HepG2 (cell line): Measurements from ENCODE around the gene SERPIND1. TPM values are rescaled to one million over a fixed set of nuclear protein-coding genes. Genes with fewer than 3 reads are reported as not detected.
A peak's percentile ranks its signal among the peaks of the same experiment; 100 is the strongest.

Experiments
- CBX2 ChIP-seq, 2 experiments: fragments of 200-600 bp in 1 of 2; sonication (generic); formaldehyde crosslinking in 1 of 2; IDR thresholded peaks; 2 replicates each; pipeline versions ENCODE4 v1.7.0 to v1.8.1; 2018 to 2022; ENCODE audit warnings: low read depth in 2 of 2, low read length in 1 of 2, mild to moderate bottlenecking in 1 of 2, missing genetic modification reagents in 1 of 2
- EED ChIP-seq: sonication (generic); formaldehyde crosslinking; IDR thresholded peaks from 2 replicates; pipeline ENCODE4 v1.5.0; 2020; ENCODE audit warnings: mild to moderate bottlenecking, missing genetic modification reagents
- GTF3A ChIP-seq: sonication (generic); formaldehyde crosslinking; conservative IDR thresholded peaks from 2 replicates; pipeline ENCODE4 v1.4.0; 2020; ENCODE audit warnings: mild to moderate bottlenecking, missing genetic modification reagents
- MAZ ChIP-seq, 2 experiments: sonication (generic) in 1 of 2; formaldehyde crosslinking in 1 of 2; IDR thresholded peaks; 2 replicates each; pipeline versions ENCODE4 v1.5.0 to v1.6.1; 2012 to 2020; ENCODE audit warnings: low read depth in 2 of 2, mild to moderate bottlenecking in 2 of 2, borderline replicate concordance in 1 of 2, improper control_type of control experiment in 1 of 2, low read length in 1 of 2, missing genetic modification reagents in 1 of 2, moderate library complexity in 1 of 2
- NFIB ChIP-seq: sonication (generic); formaldehyde crosslinking; IDR thresholded peaks from 2 replicates; pipeline ENCODE4 v1.9.0; 2021; ENCODE audit warnings: missing genetic modification reagents, mild to moderate bottlenecking, borderline replicate concordance
- TFDP1 ChIP-seq: IDR thresholded peaks from 2 replicates; pipeline ENCODE4 v1.6.1; 2016; ENCODE audit warnings: missing compliant biosample characterization, missing genetic modification reagents, borderline replicate concordance
- THAP7 ChIP-seq: sonication (generic); formaldehyde crosslinking; IDR thresholded peaks from 2 replicates; pipeline ENCODE4 v1.8.1; 2023; ENCODE audit warnings: mild to moderate bottlenecking, missing genetic modification reagents
- ZNF124 ChIP-seq: sonication (generic); formaldehyde crosslinking; IDR thresholded peaks from 2 replicates; pipeline ENCODE4 v1.4.0; 2020; ENCODE audit warnings: missing genetic modification reagents
- ZNF3 ChIP-seq: IDR thresholded peaks from 2 replicates; pipeline ENCODE4 v1.7.0; 2017; ENCODE audit warnings: inconsistent platforms
- ZNF670 ChIP-seq: sonication (generic); formaldehyde crosslinking; IDR thresholded peaks from 2 replicates; pipeline ENCODE4 v1.8.0; 2022; ENCODE audit warnings: mild to moderate bottlenecking, missing genetic modification reagents, borderline replicate concordance
- polyA plus RNA-seq, 8 experiments: library from polyadenylated mRNA; depleted of rRNA in 3 of 8; stranded (reverse) in 7 of 8; unstranded in 1 of 8; fragments of >200 nt; fragmentation: Illumina TruSeq in 4 of 8; extraction: Trizol in 4 of 8; gene quantifications; 2 replicates each; pipeline versions ENCODE4 v1.2.1 to v1.2.3, GENCODE V29; 2011 to 2016; ENCODE audit warnings: low read depth in 4 of 8, missing spikeins in 1 of 8, mixed read lengths in 1 of 8; ENCODE audit not compliant: insufficient read depth in 1 of 8
- total RNA-seq, 5 experiments: library from RNA; depleted of rRNA; stranded (reverse); fragments of >200 nt; fragmentation: Illumina TruSeq; extraction: Trizol; gene quantifications; 2 replicates each; pipeline ENCODE4 v1.2.3, GENCODE V29; 2016; ENCODE audit warnings: low read depth in 1 of 5
- TF ChIP-seq, protein P1 (sequence below): sonication (generic); formaldehyde crosslinking; IDR thresholded peaks from 2 replicates; pipeline ENCODE4 v1.9.0; 2021; ENCODE audit warnings: missing genetic modification reagents, borderline replicate concordance
- TF ChIP-seq, protein P2 (sequence below): sonication (generic); formaldehyde crosslinking; IDR thresholded peaks from 2 replicates; pipeline ENCODE4 v1.5.1; 2020; ENCODE audit warnings: missing genetic modification reagents, mild to moderate bottlenecking, borderline replicate concordance
- TF ChIP-seq, protein P3 (sequence below): sonication (generic); formaldehyde crosslinking; IDR thresholded peaks from 2 replicates; pipeline ENCODE4 v1.4.0; 2020; ENCODE audit warnings: missing genetic modification reagents
- TF ChIP-seq, protein P4 (sequence below), 2 experiments: IDR thresholded peaks; 2 replicates each; pipeline ENCODE4 v1.6.1; 2011 to 2012; ENCODE audit warnings: low read length in 2 of 2, borderline replicate concordance in 1 of 2, low read depth in 1 of 2, mild to moderate bottlenecking in 1 of 2, moderate library complexity in 1 of 2

The SERPIND1 gene
- total and polyA plus RNA-seq, 2 of the 13 experiments (the other 11 are each of a cell fraction or from before 2014, with no cell fraction given), result 111 to 350 TPM

DNA sequence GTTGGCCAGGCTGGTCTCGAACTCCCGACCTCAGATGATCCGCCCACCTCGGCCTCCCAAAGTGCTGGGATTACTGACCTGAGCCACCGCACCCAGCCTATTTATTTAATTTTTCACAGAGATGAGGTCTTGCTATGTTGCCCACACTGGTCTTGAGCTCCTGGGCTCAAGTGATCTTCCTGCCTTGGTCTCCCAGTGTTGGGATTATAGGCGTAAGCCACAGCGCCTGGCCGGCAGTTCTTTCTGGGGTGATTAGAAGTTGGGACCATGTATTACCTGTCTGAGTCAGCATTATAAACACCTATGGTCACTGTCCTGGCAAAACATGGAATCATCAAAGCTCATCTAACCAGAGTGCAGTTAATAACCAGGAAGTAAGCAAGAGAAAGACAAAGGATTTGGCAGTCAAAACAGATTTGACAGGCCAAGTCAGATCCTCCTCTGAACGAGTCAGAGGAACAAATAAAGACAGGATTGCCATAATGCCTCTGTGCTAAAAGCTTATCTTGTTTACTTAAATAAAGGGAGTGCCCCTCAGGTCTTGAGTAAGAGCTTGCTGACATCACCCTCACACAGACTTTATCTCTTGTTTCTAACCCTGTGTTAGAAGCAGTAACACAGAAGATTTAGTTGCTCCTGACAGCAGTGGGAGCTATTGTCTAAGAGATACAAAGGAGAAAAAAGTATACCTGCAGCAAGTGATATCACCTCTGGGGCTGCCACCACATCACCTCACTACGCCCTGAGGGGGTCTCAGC is 3.7 kb downstream of the SERPIND1 start (continued):
- TF ChIP-seq TFDP1 (CRISPR knock-in tag), result peak; percentile 26; the same call in 1 of the 2 replicates
- 0 out of 2 replicates have a peak, but pooled peaks have one; percentile 36 for TF ChIP-seq ZNF670 (CRISPR knock-in tag)
- TF ChIP-seq ZNF124 (CRISPR knock-in tag), result 0 out of 2 replicates have a peak, but pooled peaks have one; percentile 37
- 0 out of 2 replicates have a peak, but pooled peaks have one; percentile 17 for TF ChIP-seq ZNF3 (CRISPR knock-in tag)
- no peak for TF ChIP-seq EED (CRISPR knock-in tag)
- TF ChIP-seq, protein P1, sequence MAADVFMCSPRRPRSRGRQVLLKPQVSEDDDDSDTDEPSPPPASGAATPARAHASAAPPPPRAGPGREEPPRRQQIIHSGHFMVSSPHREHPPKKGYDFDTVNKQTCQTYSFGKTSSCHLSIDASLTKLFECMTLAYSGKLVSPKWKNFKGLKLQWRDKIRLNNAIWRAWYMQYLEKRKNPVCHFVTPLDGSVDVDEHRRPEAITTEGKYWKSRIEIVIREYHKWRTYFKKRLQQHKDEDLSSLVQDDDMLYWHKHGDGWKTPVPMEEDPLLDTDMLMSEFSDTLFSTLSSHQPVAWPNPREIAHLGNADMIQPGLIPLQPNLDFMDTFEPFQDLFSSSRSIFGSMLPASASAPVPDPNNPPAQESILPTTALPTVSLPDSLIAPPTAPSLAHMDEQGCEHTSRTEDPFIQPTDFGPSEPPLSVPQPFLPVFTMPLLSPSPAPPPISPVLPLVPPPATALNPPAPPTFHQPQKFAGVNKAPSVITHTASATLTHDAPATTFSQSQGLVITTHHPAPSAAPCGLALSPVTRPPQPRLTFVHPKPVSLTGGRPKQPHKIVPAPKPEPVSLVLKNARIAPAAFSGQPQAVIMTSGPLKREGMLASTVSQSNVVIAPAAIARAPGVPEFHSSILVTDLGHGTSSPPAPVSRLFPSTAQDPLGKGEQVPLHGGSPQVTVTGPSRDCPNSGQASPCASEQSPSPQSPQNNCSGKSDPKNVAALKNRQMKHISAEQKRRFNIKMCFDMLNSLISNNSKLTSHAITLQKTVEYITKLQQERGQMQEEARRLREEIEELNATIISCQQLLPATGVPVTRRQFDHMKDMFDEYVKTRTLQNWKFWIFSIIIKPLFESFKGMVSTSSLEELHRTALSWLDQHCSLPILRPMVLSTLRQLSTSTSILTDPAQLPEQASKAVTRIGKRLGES (CRISPR knock-in tag), result no peak
- TF ChIP-seq CBX2 (IDR thresholded peaks at IDR 0.05; ENCODE audit: low read depth, low read length), result no peak
- no peak for TF ChIP-seq CBX2 (CRISPR knock-in tag; IDR thresholded peaks at IDR 0.05; ENCODE audit: low read depth)
- TF ChIP-seq, protein P2, sequence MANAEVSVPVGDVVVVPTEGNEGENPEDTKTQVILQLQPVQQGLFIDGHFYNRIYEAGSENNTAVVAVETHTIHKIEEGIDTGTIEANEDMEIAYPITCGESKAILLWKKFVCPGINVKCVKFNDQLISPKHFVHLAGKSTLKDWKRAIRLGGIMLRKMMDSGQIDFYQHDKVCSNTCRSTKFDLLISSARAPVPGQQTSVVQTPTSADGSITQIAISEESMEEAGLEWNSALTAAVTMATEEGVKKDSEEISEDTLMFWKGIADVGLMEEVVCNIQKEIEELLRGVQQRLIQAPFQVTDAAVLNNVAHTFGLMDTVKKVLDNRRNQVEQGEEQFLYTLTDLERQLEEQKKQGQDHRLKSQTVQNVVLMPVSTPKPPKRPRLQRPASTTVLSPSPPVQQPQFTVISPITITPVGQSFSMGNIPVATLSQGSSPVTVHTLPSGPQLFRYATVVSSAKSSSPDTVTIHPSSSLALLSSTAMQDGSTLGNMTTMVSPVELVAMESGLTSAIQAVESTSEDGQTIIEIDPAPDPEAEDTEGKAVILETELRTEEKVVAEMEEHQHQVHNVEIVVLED (CRISPR knock-in tag), result no peak; the same call in 1 of the 2 replicates
- no peak for TF ChIP-seq NFIB
- TF ChIP-seq THAP7, result 0 out of 2 replicates have a peak, but pooled peaks have one; percentile 60
- TF ChIP-seq, protein P3, sequence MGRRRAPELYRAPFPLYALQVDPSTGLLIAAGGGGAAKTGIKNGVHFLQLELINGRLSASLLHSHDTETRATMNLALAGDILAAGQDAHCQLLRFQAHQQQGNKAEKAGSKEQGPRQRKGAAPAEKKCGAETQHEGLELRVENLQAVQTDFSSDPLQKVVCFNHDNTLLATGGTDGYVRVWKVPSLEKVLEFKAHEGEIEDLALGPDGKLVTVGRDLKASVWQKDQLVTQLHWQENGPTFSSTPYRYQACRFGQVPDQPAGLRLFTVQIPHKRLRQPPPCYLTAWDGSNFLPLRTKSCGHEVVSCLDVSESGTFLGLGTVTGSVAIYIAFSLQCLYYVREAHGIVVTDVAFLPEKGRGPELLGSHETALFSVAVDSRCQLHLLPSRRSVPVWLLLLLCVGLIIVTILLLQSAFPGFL (CRISPR knock-in tag), result no peak
- TF ChIP-seq GTF3A (CRISPR knock-in tag), result no peak
- TF ChIP-seq MAZ (IDR thresholded peaks at IDR 0.05; ENCODE audit: borderline replicate concordance, low read depth, low read length), result peak; percentile 62; the same call in 1 of the 2 replicates
- TF ChIP-seq MAZ (CRISPR knock-in tag; IDR thresholded peaks at IDR 0.05; ENCODE audit: low read depth), result no peak
- TF ChIP-seq, protein P4, sequence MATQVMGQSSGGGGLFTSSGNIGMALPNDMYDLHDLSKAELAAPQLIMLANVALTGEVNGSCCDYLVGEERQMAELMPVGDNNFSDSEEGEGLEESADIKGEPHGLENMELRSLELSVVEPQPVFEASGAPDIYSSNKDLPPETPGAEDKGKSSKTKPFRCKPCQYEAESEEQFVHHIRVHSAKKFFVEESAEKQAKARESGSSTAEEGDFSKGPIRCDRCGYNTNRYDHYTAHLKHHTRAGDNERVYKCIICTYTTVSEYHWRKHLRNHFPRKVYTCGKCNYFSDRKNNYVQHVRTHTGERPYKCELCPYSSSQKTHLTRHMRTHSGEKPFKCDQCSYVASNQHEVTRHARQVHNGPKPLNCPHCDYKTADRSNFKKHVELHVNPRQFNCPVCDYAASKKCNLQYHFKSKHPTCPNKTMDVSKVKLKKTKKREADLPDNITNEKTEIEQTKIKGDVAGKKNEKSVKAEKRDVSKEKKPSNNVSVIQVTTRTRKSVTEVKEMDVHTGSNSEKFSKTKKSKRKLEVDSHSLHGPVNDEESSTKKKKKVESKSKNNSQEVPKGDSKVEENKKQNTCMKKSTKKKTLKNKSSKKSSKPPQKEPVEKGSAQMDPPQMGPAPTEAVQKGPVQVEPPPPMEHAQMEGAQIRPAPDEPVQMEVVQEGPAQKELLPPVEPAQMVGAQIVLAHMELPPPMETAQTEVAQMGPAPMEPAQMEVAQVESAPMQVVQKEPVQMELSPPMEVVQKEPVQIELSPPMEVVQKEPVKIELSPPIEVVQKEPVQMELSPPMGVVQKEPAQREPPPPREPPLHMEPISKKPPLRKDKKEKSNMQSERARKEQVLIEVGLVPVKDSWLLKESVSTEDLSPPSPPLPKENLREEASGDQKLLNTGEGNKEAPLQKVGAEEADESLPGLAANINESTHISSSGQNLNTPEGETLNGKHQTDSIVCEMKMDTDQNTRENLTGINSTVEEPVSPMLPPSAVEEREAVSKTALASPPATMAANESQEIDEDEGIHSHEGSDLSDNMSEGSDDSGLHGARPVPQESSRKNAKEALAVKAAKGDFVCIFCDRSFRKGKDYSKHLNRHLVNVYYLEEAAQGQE (IDR thresholded peaks at IDR 0.05; ENCODE audit: borderline replicate concordance in 1 of 2, low read depth in 1 of 2, low read length in 2 of 2), result peak in 1 of 2 experiments; percentile 64; a peak in 2 of 4 replicates
